ENCODE data around the gene ITGA11. TPM values are rescaled to one million over a fixed set of nuclear protein-coding genes. Genes with fewer than 3 reads are reported as not detected.

Gene ITGA11
- total and polyA plus RNA-seq, 8 donors, result 0.19 to 4.1 (median 0.66) TPM

DNA sequence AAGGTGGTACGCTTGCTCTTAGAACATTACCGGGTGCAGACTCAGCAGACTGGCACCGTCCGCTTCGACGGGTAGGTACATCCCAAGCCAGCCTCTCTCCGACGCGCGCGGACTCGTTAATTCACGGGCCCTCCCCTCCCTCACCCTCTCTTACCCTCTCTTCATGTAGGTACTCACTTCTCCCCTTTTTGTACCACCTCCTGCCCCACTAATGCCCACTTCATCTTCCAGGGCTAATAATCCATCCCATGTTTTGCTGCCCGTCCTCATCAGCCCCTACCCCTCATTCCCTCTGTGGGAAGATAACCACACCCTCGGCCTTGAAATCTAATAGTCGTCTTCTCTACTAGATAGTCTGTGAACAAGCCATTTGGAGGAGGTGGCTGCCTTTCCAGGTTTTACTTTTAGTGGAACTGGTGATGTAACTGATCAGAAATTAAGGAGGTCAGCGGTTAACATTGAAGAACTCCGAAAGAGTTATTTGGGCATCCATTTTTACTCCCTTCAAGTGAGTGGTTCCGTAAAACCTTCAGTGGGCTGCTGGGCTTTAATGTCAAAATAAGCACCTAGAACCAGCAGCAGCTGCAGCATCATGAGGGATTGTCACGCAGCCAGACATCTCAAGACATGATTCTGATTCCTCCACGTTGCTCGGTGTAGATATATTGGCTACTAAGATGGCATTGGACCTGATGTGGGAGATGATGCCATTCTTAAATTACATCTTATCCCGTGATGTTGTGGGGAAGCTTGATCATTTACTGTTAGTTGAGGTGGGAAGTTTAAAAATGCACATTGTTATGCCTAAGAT lies 153.2 kb downstream of the ITGA11 start:
- DNase-seq (no peak), FAIRE-seq (no peak), ATAC-seq (peak in 3 of 4 donors; percentile 0 to 2 (median 0))
- Histone ChIP-seq H3K27me3 (no peaks in the 10 kb centered on the region), H3K4me3 (peak overlapping the region; percentile 84 to 96 (median 92)), H3K4me1 (peaks cover 6 to 44% (median 33%) of the 10 kb centered on the region in 3 donors), H3K9me3 (no peaks in the 10 kb centered on the region), H3K36me3 (no peaks in the 10 kb centered on the region), H3K27ac (peak overlapping the region; percentile 91 to 97 (median 94))
- TF ChIP-seq, protein P1, sequence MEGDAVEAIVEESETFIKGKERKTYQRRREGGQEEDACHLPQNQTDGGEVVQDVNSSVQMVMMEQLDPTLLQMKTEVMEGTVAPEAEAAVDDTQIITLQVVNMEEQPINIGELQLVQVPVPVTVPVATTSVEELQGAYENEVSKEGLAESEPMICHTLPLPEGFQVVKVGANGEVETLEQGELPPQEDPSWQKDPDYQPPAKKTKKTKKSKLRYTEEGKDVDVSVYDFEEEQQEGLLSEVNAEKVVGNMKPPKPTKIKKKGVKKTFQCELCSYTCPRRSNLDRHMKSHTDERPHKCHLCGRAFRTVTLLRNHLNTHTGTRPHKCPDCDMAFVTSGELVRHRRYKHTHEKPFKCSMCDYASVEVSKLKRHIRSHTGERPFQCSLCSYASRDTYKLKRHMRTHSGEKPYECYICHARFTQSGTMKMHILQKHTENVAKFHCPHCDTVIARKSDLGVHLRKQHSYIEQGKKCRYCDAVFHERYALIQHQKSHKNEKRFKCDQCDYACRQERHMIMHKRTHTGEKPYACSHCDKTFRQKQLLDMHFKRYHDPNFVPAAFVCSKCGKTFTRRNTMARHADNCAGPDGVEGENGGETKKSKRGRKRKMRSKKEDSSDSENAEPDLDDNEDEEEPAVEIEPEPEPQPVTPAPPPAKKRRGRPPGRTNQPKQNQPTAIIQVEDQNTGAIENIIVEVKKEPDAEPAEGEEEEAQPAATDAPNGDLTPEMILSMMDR (IDR thresholded peaks at IDR 0.05), result no peak
- intact Hi-C loops (cut with DNase I), result no loop called here
- 1% methylated on average over 23 of the region's 23 CpGs for WGBS, 2 donors

DNA sequence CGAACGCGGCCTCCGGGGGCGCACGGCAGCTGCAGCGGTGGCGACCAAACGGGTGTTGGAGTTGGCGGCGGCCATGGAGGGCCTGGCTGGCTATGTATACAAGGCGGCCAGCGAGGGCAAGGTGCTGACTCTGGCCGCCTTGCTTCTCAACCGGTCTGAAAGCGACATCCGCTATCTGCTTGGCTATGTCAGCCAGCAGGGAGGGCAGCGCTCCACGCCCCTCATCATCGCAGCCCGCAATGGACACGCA lies 153.7 kb downstream of the ITGA11 start:
- TF ChIP-seq, protein P1 (IDR thresholded peaks at IDR 0.05), result peak in 1 of 4 donors; percentile 34
- FAIRE-seq (no peak), ATAC-seq (no peak), DNase-seq (no peak)
- Histone ChIP-seq H3K4me3 (peak overlapping the region; percentile 84 to 96 (median 92)), H3K4me1 (peaks cover 6 to 44% (median 33%) of the 10 kb centered on the region in 3 donors), H3K36me3 (no peaks in the 10 kb centered on the region), H3K9me3 (no peaks in the 10 kb centered on the region), H3K27ac (peak overlapping the region; percentile 91 to 97 (median 94)), H3K27me3 (no peaks in the 10 kb centered on the region)
- intact Hi-C loops (cut with DNase I), result no loop called here
- WGBS, 2 donors, result 0 to 2% methylated on average over 22 of the region's 22 CpGs

DNA sequence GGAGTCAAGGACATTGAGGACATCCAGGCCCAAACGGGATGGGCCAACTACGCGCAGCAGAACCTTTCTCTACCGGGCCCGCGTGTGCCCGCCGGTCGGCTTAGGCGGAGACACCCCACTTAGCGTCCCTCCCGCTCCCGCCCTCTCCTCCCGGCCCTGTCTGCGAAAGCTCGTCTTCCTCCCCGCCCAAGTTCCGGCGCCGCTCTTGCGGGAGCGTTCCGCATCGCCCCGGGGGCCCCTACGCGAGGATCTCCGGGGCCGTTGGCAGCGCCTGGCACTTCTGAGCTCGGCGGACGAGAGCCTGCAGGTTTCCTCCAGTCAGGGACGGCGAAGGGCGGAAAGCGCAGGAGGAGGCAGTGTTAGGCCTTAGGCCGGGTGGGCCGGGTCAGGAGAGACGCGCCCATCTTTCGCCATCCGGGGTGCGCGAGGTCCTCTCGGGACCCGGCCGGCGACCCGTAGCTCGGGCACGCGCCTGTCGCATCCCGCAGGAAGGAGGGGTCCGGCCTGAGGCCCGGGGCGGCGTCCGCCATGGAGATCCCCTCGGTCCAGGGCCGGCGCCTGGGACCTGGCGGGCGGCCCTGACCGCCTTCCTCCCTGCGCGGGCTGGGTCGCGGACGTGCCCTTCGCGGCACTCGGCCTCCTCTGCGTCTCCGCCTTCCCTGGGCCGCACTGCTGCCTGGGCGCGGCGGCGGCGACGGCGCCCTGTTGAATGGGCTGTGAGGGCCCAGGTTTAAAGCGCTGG lies 154.2 kb downstream of the ITGA11 start, which contains the start of gene FEM1B:
Gene FEM1B, plus strand, starts transcription at position 143 of the 742 bp plus-strand sequence. CDS start 673 bp downstream, outside the sequence.
- WGBS, 2 donors, result 0% methylated on average over 56 to 85 of the region's 85 CpGs
- ATAC-seq (peak; percentile 92 to 96 (median 92)), FAIRE-seq (no peak), DNase-seq (peak; percentile 87 to 96 (median 90))
- Histone ChIP-seq H3K27ac (peak within 1 kb of the TSS; percentile 91 to 97 (median 94)), H3K9me3 (no peaks in the 10 kb centered on the region), H3K36me3 (no peaks in the 10 kb centered on the region), H3K4me3 (peak within 1 kb of the TSS; percentile 84 to 96 (median 92)), H3K4me1 (peaks cover 6 to 40% (median 29%) of the 10 kb centered on the region in 3 donors), H3K27me3 (no peaks in the 10 kb centered on the region)
- TF ChIP-seq, protein P1 (IDR thresholded peaks at IDR 0.05), result no peak
- intact Hi-C loops (cut with DNase I), result no loop called here

DNA sequence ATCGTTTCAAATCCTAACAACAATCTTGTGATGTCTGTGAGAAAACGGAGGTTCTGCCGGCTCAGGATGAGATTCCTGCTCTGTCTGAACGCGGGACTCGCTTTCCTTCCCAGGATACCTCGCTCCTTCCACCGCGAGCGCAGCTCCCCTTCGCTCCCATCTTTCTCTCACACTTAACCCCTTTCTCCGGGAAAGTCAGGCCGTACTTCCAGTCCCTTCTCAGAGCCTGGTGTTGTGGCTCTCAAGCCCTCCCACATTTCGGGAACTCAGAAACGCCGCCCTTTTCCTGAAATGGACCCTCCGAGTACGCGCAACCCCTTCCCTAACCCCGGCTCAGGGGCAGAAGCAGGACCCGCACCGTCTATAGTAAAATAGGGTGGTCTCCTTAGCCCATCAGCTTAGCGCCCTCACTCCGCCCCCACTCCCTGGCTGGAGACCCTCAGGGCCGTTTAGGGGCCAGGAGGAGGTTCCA lies 154.8 kb downstream of the ITGA11 start:
- ATAC-seq (peak; percentile 5 to 31 (median 26)), FAIRE-seq (no peak), DNase-seq (peak in 1 of 6 donors; percentile 67)
- Histone ChIP-seq H3K27ac (peak overlapping the region; percentile 91 to 97 (median 94)), H3K4me1 (peaks cover 6 to 34% (median 24%) of the 10 kb centered on the region in 3 donors), H3K9me3 (no peaks in the 10 kb centered on the region), H3K27me3 (no peaks in the 10 kb centered on the region), H3K4me3 (peak overlapping the region; percentile 84 to 96 (median 92)), H3K36me3 (no peaks in the 10 kb centered on the region)
- intact Hi-C loops (cut with DNase I), result no loop called here
- TF ChIP-seq, protein P1 (IDR thresholded peaks at IDR 0.05), result no peak
- WGBS, 2 donors, result 1% methylated on average over 25 of the region's 25 CpGs
